ENCODE data around the gene CEBPA. TPM values are rescaled to one million over a fixed set of nuclear protein-coding genes. Genes with fewer than 3 reads are reported as not detected.
A peak's percentile ranks its signal among the peaks of the same experiment; 100 is the strongest.

The CEBPA gene
- polyA plus RNA-seq, 1 donor (not counting 4 experiments of a cell fraction or from before 2014, with no cell fraction given) = 3.6 TPM

DNA sequence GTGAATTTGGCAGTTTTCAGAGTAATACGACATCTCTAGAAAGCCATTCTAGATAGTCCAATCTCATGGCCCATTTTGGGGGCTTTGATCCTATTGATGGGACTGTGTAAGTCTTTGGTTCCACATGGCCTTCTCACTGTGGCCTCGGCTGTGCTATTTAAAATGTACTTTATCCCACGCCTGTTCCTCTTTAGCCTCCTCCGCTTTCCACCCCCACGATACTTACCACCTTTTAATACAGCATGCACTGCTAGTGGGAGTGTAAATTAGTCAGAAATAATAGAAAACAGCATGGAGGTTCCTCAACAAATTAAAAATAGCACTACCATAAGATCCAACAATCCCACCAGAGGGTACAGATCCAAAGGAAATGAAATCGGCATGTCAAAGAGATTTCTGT is 42.8 kb upstream of the CEBPA start:
- Histone ChIP-seq H3K27ac (ENCODE audit: control insufficient read depth, insufficient read depth, low read length) (no peak overlapping the region), H3K9me3 (ENCODE audit: control insufficient read depth, low read depth, low read length) (no peaks in the 10 kb centered on the region), H2AFZ (ENCODE audit: control insufficient read depth, low read length) (no peak overlapping the region), H3K27me3 (ENCODE audit: control insufficient read depth, extremely low read depth, insufficient read depth, low read length) (peaks cover 7% of the 10 kb centered on the region), H3K4me2 (ENCODE audit: control insufficient read depth, extremely low read depth, insufficient read depth, low read depth, low read length) (no peak overlapping the region), H3K4me3 (ENCODE audit: control insufficient read depth in 2 of 3, extremely low read depth in 1 of 3, insufficient read depth in 2 of 3, low read depth in 1 of 3, low read length in 3 of 3) (no peak overlapping the region), H3K9me1 (ENCODE audit: control insufficient read depth, extremely low read depth, insufficient read depth, low read length) (no peaks in the 10 kb centered on the region), H3K9ac (ENCODE audit: control insufficient read depth, extremely low read depth, insufficient read depth, low read length) (no peak overlapping the region), H3K36me3 (ENCODE audit: control insufficient read depth in 2 of 2, extremely low read depth in 1 of 2, insufficient read depth in 2 of 2, low read length in 2 of 2) (no peaks in the 10 kb centered on the region), H3K79me2 (ENCODE audit: control insufficient read depth, insufficient read depth, low read length) (no peaks in the 10 kb centered on the region), H4K20me1 (ENCODE audit: control insufficient read depth, extremely low read depth, insufficient read depth, low read length) (no peaks in the 10 kb centered on the region), H3K4me1 (ENCODE audit: control insufficient read depth, extremely low read depth, insufficient read depth, low read length) (peaks cover 12% of the 10 kb centered on the region)
- dilution Hi-C loops (cut with MboI; ENCODE audit: extremely low pct_ligation_motif_present, low sequenced_read_pairs) = no loop called here
- DNase-seq (ENCODE audit: low read depth, low spot score) (no peak), FAIRE-seq (no peak)
- TF ChIP-seq, protein P1, sequence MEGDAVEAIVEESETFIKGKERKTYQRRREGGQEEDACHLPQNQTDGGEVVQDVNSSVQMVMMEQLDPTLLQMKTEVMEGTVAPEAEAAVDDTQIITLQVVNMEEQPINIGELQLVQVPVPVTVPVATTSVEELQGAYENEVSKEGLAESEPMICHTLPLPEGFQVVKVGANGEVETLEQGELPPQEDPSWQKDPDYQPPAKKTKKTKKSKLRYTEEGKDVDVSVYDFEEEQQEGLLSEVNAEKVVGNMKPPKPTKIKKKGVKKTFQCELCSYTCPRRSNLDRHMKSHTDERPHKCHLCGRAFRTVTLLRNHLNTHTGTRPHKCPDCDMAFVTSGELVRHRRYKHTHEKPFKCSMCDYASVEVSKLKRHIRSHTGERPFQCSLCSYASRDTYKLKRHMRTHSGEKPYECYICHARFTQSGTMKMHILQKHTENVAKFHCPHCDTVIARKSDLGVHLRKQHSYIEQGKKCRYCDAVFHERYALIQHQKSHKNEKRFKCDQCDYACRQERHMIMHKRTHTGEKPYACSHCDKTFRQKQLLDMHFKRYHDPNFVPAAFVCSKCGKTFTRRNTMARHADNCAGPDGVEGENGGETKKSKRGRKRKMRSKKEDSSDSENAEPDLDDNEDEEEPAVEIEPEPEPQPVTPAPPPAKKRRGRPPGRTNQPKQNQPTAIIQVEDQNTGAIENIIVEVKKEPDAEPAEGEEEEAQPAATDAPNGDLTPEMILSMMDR (optimal IDR thresholded peaks at IDR 0.05 in 1 of 3, IDR thresholded peaks at IDR 0.05 in 1 of 3, conservative IDR thresholded peaks at IDR 0.05 in 1 of 3; ENCODE audit: extremely low read depth in 1 of 3, insufficient read depth in 2 of 3, low read length in 3 of 3) = no peak
- no peak for TF ChIP-seq EZH2 (IDR thresholded peaks at IDR 0.05; ENCODE audit: low read length)

DNA sequence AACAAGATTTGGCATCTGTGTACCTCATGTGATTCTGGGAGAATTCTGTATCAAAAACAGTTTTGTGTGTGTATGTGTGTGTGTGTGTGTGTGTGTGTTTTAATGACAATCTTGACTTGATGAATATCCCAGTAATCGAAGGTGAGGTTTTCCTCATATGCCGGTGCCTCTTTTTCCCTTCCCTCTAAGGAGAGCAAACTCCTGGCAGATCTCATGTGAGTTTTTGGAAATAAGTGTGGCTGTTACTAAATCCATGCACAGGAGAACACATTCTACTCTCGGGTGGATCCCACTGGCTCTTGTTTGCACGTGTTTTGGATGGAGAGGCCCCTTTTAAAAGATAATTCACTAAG is 42.2 kb upstream of the CEBPA start:
- no peak for DNase-seq (ENCODE audit: low read depth, low spot score)
- peak; percentile 41 for FAIRE-seq
- H3K27me3 ChIP-seq (ENCODE audit: control insufficient read depth, extremely low read depth, insufficient read depth, low read length) = peaks cover 7% of the 10 kb centered on the region
- no peaks in the 10 kb centered on the region for H3K36me3 ChIP-seq (ENCODE audit: control insufficient read depth in 2 of 2, extremely low read depth in 1 of 2, insufficient read depth in 2 of 2, low read length in 2 of 2)
- H3K27ac ChIP-seq (ENCODE audit: control insufficient read depth, insufficient read depth, low read length) = no peak overlapping the region
- no peaks in the 10 kb centered on the region for H3K79me2 ChIP-seq (ENCODE audit: control insufficient read depth, insufficient read depth, low read length)
- H3K4me3 ChIP-seq (ENCODE audit: control insufficient read depth in 2 of 3, extremely low read depth in 1 of 3, insufficient read depth in 2 of 3, low read depth in 1 of 3, low read length in 3 of 3) = no peak overlapping the region
- no peak overlapping the region for H3K9ac ChIP-seq (ENCODE audit: control insufficient read depth, extremely low read depth, insufficient read depth, low read length)
- no peaks in the 10 kb centered on the region for H3K9me1 ChIP-seq (ENCODE audit: control insufficient read depth, extremely low read depth, insufficient read depth, low read length)
- H3K4me1 ChIP-seq (ENCODE audit: control insufficient read depth, extremely low read depth, insufficient read depth, low read length) = peaks cover 6% of the 10 kb centered on the region
- dilution Hi-C loops (cut with MboI; ENCODE audit: extremely low pct_ligation_motif_present, low sequenced_read_pairs) = no loop called here
- TF ChIP-seq, protein P1 (optimal IDR thresholded peaks at IDR 0.05 in 1 of 3, IDR thresholded peaks at IDR 0.05 in 1 of 3, conservative IDR thresholded peaks at IDR 0.05 in 1 of 3; ENCODE audit: extremely low read depth in 1 of 3, insufficient read depth in 2 of 3, low read length in 3 of 3) = no peak
- TF ChIP-seq EZH2 (IDR thresholded peaks at IDR 0.05; ENCODE audit: low read length) = no peak
- H3K9me3 ChIP-seq (ENCODE audit: control insufficient read depth, low read depth, low read length) = no peaks in the 10 kb centered on the region
- no peaks in the 10 kb centered on the region for H4K20me1 ChIP-seq (ENCODE audit: control insufficient read depth, extremely low read depth, insufficient read depth, low read length)
- H3K4me2 ChIP-seq (ENCODE audit: control insufficient read depth, extremely low read depth, insufficient read depth, low read depth, low read length) = no peak overlapping the region
- no peak overlapping the region for H2AFZ ChIP-seq (ENCODE audit: control insufficient read depth, low read length)
